Measurements from ENCODE around the gene TTC5.
A peak's percentile ranks its signal among the peaks of the same experiment; 100 is the strongest.

Gene TTC5, protein sequence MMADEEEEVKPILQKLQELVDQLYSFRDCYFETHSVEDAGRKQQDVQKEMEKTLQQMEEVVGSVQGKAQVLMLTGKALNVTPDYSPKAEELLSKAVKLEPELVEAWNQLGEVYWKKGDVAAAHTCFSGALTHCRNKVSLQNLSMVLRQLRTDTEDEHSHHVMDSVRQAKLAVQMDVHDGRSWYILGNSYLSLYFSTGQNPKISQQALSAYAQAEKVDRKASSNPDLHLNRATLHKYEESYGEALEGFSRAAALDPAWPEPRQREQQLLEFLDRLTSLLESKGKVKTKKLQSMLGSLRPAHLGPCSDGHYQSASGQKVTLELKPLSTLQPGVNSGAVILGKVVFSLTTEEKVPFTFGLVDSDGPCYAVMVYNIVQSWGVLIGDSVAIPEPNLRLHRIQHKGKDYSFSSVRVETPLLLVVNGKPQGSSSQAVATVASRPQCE

DNA sequence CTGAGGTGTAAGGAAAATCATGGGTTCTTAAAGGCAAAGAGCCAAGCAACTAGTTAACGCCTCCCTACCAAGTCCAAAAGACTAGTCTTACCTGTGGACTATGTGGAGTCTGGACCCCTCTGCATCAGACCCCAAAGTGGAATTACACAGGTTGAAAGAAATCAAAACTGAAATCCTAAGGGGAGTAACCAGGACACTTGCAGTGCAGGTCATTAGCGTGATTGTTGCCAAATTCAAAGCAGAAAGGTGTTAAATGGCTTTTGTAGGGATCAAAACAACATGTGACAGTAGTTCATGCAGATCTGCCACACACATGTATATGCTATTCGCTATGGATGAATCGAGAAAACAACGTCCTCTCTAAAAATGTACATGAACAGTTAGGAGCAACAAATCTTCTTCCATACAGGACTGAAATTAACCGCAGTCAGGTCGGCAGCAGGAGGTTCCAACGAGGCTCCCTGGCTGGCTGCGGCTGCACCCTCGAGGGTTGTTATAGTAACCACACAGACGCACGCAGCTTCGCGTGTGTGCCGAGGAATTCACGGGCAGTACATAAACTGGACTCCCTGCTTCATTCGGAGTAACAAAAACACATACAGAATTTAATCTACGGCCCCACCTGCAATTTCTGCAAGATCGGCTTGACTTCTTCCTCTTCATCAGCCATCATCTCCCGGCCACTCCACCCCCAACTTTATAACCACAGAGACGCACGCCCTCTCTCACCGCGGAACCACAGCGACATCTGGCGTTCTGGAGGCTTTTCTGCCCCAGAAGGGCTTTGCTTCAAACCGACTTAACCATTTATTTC is at the start of gene TTC5:
TSS of gene TTC5 (minus strand) at position 687 of the 814 bp plus-strand sequence. CDS start at position 673, 14 bp downstream.
- H3K4me3 ChIP-seq (ENCODE audit: low read length), result peak within 1 kb of the TSS; percentile 80
- no peaks in the 10 kb centered on the region for H4K20me1 ChIP-seq (ENCODE audit: insufficient read depth, low read length)
- no peaks in the 10 kb centered on the region; the same call in 1 of the 2 replicates for H3F3A ChIP-seq (ENCODE audit: insufficient read depth, low read length)
- no peaks in the 10 kb centered on the region for H3K27me3 ChIP-seq (replicated peaks; ENCODE audit: insufficient read depth, low read length)
- peak; percentile 72 for DNase-seq
- H3K9ac ChIP-seq (ENCODE audit: low read length), result peak within 1 kb of the TSS; percentile 56
- H3K4me1 ChIP-seq (ENCODE audit: low read length), result no peaks in the 10 kb centered on the region
- H2AFZ ChIP-seq (ENCODE audit: low read length), result peak within 1 kb of the TSS; percentile 85
- no peaks in the 10 kb centered on the region for H3K36me3 ChIP-seq (replicated peaks; ENCODE audit: insufficient read depth, low read length)
- H3K27ac ChIP-seq (ENCODE audit: low read length), result no peak within 1 kb of the TSS
- H3K79me2 ChIP-seq (ENCODE audit: low read length), result peaks cover 6% of the 10 kb centered on the region; the same call in 1 of the 2 replicates
- H3K9me2 ChIP-seq (replicated peaks; ENCODE audit: insufficient read depth, low read length), result no peaks in the 10 kb centered on the region
- H3K4me2 ChIP-seq (ENCODE audit: low read depth, low read length), result peak within 1 kb of the TSS; percentile 93
- TF ChIP-seq EZH2phosphoT487 (IDR thresholded peaks at IDR 0.05; ENCODE audit: low read length) (no peak), EZH2 (optimal IDR thresholded peaks at IDR 0.05; ENCODE audit: low read depth, low read length) (no peak)
- TF ChIP-seq, protein P1, sequence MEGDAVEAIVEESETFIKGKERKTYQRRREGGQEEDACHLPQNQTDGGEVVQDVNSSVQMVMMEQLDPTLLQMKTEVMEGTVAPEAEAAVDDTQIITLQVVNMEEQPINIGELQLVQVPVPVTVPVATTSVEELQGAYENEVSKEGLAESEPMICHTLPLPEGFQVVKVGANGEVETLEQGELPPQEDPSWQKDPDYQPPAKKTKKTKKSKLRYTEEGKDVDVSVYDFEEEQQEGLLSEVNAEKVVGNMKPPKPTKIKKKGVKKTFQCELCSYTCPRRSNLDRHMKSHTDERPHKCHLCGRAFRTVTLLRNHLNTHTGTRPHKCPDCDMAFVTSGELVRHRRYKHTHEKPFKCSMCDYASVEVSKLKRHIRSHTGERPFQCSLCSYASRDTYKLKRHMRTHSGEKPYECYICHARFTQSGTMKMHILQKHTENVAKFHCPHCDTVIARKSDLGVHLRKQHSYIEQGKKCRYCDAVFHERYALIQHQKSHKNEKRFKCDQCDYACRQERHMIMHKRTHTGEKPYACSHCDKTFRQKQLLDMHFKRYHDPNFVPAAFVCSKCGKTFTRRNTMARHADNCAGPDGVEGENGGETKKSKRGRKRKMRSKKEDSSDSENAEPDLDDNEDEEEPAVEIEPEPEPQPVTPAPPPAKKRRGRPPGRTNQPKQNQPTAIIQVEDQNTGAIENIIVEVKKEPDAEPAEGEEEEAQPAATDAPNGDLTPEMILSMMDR (IDR thresholded peaks at IDR 0.05; ENCODE audit: low read length), result peak; percentile 66
- no peaks in the 10 kb centered on the region for H3K9me3 ChIP-seq (replicated peaks; ENCODE audit: insufficient read depth, low read length)

DNA sequence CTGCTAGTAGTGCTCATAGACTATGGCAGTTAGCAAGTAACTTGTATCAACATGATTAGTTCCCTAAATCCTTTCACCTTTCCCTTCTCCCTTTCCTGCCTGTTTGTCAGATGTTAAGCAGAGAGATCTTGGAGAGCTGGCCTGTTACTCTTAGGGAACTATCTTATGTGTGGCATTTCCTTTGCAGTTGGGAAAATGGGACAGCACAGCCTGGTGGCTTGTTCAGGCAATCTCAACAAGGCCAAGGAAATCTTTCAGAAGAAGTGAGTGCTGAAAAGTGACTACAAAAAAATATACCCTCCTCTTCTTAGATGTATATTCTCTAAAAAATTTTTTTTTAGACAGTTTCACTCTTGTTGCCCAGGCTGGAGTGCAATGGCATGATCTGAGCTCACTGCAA is 45.1 kb upstream of the TTC5 start:
- Histone ChIP-seq H3F3A (ENCODE audit: insufficient read depth, low read length) (no peaks in the 10 kb centered on the region), H3K27ac (ENCODE audit: low read length) (no peak overlapping the region), H4K20me1 (ENCODE audit: insufficient read depth, low read length) (no peaks in the 10 kb centered on the region), H3K4me2 (ENCODE audit: low read depth, low read length) (no peak overlapping the region), H3K9ac (ENCODE audit: low read length) (no peak overlapping the region), H3K79me2 (ENCODE audit: low read length) (no peaks in the 10 kb centered on the region), H3K9me3 (replicated peaks; ENCODE audit: insufficient read depth, low read length) (no peaks in the 10 kb centered on the region), H3K27me3 (replicated peaks; ENCODE audit: insufficient read depth, low read length) (no peaks in the 10 kb centered on the region), H3K4me1 (ENCODE audit: low read length) (no peaks in the 10 kb centered on the region), H3K4me3 (ENCODE audit: low read length) (no peak overlapping the region), H2AFZ (ENCODE audit: low read length) (no peak overlapping the region), H3K36me3 (replicated peaks; ENCODE audit: insufficient read depth, low read length) (no peaks in the 10 kb centered on the region; the same call in 1 of the 2 replicates), H3K9me2 (replicated peaks; ENCODE audit: insufficient read depth, low read length) (no peaks in the 10 kb centered on the region)
- no peak for DNase-seq
- TF ChIP-seq, protein P1 (IDR thresholded peaks at IDR 0.05; ENCODE audit: low read length), result peak; percentile 14
- no peak for TF ChIP-seq EZH2 (optimal IDR thresholded peaks at IDR 0.05; ENCODE audit: low read depth, low read length)

DNA sequence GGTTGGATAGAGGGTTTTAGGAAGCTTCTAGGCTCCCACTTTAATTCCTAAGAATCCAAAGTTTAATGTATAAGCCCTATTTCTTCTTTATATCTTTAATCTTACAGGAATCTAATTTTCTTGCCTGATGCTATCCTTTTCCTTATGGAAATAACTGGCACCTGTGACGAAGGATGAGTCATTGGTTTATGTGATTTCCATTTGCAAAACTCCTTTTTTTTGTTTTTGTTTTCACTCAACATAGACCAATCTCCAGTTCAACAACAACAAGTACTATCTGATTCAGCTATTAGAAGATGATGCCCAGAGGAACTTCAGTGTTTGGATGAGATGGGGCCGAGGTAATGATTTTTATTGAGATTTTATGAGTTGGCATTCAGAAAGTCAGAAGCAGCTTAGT is 44.5 kb upstream of the TTC5 start:
- Histone ChIP-seq H3K36me3 (replicated peaks; ENCODE audit: insufficient read depth, low read length) (no peaks in the 10 kb centered on the region; the same call in 1 of the 2 replicates), H3K4me3 (ENCODE audit: low read length) (no peak overlapping the region), H3F3A (ENCODE audit: insufficient read depth, low read length) (no peaks in the 10 kb centered on the region), H3K9me2 (replicated peaks; ENCODE audit: insufficient read depth, low read length) (no peaks in the 10 kb centered on the region), H3K9ac (ENCODE audit: low read length) (no peak overlapping the region), H3K4me2 (ENCODE audit: low read depth, low read length) (no peak overlapping the region), H3K27ac (ENCODE audit: low read length) (no peak overlapping the region), H2AFZ (ENCODE audit: low read length) (no peak overlapping the region), H3K79me2 (ENCODE audit: low read length) (no peaks in the 10 kb centered on the region), H4K20me1 (ENCODE audit: insufficient read depth, low read length) (no peaks in the 10 kb centered on the region), H3K4me1 (ENCODE audit: low read length) (no peaks in the 10 kb centered on the region), H3K9me3 (replicated peaks; ENCODE audit: insufficient read depth, low read length) (no peaks in the 10 kb centered on the region), H3K27me3 (replicated peaks; ENCODE audit: insufficient read depth, low read length) (no peaks in the 10 kb centered on the region)
- TF ChIP-seq, protein P1 (IDR thresholded peaks at IDR 0.05; ENCODE audit: low read length), result no peak
- TF ChIP-seq EZH2phosphoT487 (IDR thresholded peaks at IDR 0.05; ENCODE audit: low read length) (no peak), EZH2 (optimal IDR thresholded peaks at IDR 0.05; ENCODE audit: low read depth, low read length) (no peak)
- DNase-seq, result no peak

All from MM.1S (cell line).